Mesothelial cell of epicardium (in vitro differentiated cells): ENCODE data around the gene STARD10. TPM values are rescaled to one million over a fixed set of nuclear protein-coding genes. Genes with fewer than 3 reads are reported as not detected.
"Not testable (repeated sequence)": the region's sequence is repeated elsewhere in the genome, so short reads cannot be mapped to it uniquely, and the experiment has no call there.

Experiments
- DNase-seq, 2 experiments: peaks; one replicate each; pipeline ENCODE4 v3.0.0; 2021; ENCODE audit warnings: low spot score in 2 of 2; ENCODE audit not compliant: unreplicated experiment in 2 of 2
- H3K27ac Mint-ChIP-seq: 2 replicates; pipeline ENCODE4 v1.8.0; 2021; ENCODE audit warnings: mixed read lengths
- H3K27me3 Mint-ChIP-seq: 2 replicates; pipeline ENCODE4 v1.8.0; 2021; ENCODE audit warnings: low read depth, mixed read lengths
- H3K36me3 Mint-ChIP-seq: 2 replicates; pipeline ENCODE4 v1.8.0; 2021; ENCODE audit warnings: mixed read lengths
- H3K4me1 Mint-ChIP-seq: 2 replicates; pipeline ENCODE4 v1.8.0; 2021; ENCODE audit warnings: mixed read lengths
- H3K4me3 Mint-ChIP-seq: 2 replicates; pipeline ENCODE4 v1.8.0; 2021; ENCODE audit warnings: mild to moderate bottlenecking, moderate library complexity, mixed read lengths
- H3K9me3 Mint-ChIP-seq: 2 replicates; pipeline ENCODE4 v1.8.0; 2021; ENCODE audit warnings: mixed read lengths
- total RNA-seq: library from RNA; stranded (reverse); gene quantifications from 3 replicates; pipeline ENCODE4 v1.2.1, GENCODE V29; 2021
- TF ChIP-seq, protein P1 (sequence below): fragments of 200-600 bp; sonication (generic); IDR thresholded peaks from one replicate; pipeline ENCODE4 v1.5.0; 2021; ENCODE audit warnings: antibody characterized with exemption; ENCODE audit not compliant: unreplicated experiment

STARD10 gene
- total RNA-seq, 1 donor from 2014 or later, result 54.9 TPM

DNA sequence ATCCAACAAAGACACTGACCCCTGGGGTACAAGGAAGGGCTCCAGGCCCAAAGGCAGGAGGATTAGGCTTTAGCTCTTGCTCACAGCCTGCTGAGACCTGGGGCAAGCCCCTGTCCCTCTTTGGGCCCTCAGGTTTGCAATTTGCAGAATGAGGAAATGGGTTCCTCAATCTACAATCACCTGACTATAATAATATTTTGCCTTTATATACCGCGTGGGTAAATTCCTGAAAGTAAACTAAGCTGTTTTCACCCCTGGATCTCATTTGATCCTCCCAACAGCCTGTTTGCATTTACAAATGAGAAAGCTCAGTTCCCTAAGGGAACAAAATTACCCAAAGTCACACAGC lies 797 bp downstream of the STARD10 start:
- no peaks in the 10 kb centered on the region for H3K36me3 Mint-ChIP-seq
- TF ChIP-seq, protein P1, sequence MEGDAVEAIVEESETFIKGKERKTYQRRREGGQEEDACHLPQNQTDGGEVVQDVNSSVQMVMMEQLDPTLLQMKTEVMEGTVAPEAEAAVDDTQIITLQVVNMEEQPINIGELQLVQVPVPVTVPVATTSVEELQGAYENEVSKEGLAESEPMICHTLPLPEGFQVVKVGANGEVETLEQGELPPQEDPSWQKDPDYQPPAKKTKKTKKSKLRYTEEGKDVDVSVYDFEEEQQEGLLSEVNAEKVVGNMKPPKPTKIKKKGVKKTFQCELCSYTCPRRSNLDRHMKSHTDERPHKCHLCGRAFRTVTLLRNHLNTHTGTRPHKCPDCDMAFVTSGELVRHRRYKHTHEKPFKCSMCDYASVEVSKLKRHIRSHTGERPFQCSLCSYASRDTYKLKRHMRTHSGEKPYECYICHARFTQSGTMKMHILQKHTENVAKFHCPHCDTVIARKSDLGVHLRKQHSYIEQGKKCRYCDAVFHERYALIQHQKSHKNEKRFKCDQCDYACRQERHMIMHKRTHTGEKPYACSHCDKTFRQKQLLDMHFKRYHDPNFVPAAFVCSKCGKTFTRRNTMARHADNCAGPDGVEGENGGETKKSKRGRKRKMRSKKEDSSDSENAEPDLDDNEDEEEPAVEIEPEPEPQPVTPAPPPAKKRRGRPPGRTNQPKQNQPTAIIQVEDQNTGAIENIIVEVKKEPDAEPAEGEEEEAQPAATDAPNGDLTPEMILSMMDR, result no peak
- H3K27me3 Mint-ChIP-seq, result no peaks in the 10 kb centered on the region
- H3K4me1 Mint-ChIP-seq, result peaks cover 19% of the 10 kb centered on the region
- DNase-seq, result no peak
- H3K9me3 Mint-ChIP-seq, result no peaks in the 10 kb centered on the region
- peak overlapping the region; percentile 97 for H3K4me3 Mint-ChIP-seq
- peak overlapping the region; percentile 99 for H3K27ac Mint-ChIP-seq

DNA sequence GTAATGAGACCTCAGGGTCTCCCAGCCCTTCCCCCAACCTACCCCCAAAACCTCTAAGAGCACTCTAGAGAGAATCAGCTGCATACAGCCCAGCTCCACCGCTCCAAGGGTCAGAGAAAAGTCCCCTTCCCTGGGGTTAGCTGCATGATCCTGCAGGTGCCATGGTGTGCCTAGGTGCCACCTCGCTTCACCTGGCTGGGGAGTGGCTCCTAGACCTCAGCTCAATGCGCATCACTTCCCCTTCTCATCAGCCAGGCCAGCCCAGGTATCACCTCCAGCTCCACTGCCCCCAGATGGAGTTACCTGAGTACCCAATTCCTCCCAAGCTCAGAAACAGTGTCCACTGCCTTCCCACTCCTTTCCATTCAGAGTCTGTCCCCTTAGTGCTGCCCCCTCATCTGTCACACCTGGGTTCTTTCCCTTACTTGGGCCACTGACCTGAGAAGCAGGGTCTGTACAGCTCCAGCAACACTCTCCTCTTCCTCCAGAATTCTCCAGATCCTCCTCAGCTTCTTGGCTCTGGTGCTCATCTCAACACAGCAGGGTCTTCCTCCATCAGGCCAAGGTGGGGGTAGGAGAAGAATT lies 1.3 kb downstream of the STARD10 start:
- H3K27ac Mint-ChIP-seq, result no peak overlapping the region
- peaks cover 22% of the 10 kb centered on the region for H3K4me1 Mint-ChIP-seq
- H3K4me3 Mint-ChIP-seq, result no peak overlapping the region
- TF ChIP-seq, protein P1, result no peak
- H3K27me3 Mint-ChIP-seq, result no peaks in the 10 kb centered on the region
- no peak for DNase-seq
- H3K9me3 Mint-ChIP-seq, result no peaks in the 10 kb centered on the region
- no peaks in the 10 kb centered on the region for H3K36me3 Mint-ChIP-seq

DNA sequence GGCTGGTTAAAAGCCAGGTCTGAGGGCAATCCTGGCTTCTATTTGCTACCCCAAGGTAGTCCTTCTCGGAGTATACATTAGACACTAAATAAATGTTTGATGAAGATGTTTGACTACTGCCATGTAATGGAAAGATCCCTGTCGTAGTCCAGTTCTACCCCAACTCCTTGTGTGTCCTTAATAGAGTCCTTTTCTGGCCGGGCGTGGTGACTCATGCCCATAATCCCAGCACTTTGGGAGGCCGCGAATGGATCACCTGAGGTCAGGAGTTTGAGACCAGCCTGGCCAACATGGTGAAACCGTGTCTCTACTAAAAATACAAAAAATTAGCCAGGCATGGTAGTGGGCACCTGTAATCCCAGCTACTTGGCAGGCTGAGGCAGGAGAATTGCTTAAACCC lies 2.6 kb downstream of the STARD10 start:
- H3K4me1 Mint-ChIP-seq, result peaks cover 24% of the 10 kb centered on the region
- not testable (repeated sequence) for H3K27me3 Mint-ChIP-seq, DNase-seq, H3K36me3 Mint-ChIP-seq, H3K4me3 Mint-ChIP-seq, H3K27ac Mint-ChIP-seq, H3K9me3 Mint-ChIP-seq

DNA sequence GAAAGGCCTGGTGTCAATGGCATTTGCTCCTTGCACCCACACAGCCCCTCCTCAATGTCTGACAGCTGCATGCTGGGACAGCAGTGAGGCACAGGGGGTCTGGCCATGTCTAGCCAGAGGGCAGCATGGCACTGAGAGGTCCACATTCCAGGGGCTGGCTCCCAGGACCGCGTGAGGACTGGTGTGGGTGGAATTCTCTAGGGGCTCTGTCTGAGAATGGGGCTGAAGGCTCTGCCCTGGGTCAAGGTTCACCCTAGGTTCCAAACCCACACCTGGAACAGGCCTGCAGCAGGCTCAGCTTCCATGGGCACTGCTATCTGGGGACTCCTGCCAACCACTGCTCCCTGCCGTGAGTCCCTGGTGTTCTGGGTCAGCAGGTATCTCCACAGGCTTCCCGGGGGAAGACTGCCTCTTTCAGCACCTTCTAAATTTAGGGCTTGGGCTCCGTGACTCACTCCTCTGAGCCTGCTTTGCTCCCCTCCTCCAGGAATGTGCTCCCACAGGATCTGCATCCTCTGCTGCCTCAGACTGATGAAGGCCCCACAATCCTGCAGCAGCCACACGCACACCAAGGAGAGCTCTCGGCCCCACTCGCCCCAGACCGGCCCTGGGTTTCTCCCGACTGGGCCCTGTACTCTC lies 4.2 kb downstream of the STARD10 start:
- no peaks in the 10 kb centered on the region for H3K9me3 Mint-ChIP-seq
- TF ChIP-seq, protein P1, result no peak
- H3K27me3 Mint-ChIP-seq, result no peaks in the 10 kb centered on the region
- no peaks in the 10 kb centered on the region for H3K36me3 Mint-ChIP-seq
- no peak for DNase-seq
- peaks cover 20% of the 10 kb centered on the region for H3K4me1 Mint-ChIP-seq
- no peak overlapping the region for H3K27ac Mint-ChIP-seq
- H3K4me3 Mint-ChIP-seq, result no peak overlapping the region

DNA sequence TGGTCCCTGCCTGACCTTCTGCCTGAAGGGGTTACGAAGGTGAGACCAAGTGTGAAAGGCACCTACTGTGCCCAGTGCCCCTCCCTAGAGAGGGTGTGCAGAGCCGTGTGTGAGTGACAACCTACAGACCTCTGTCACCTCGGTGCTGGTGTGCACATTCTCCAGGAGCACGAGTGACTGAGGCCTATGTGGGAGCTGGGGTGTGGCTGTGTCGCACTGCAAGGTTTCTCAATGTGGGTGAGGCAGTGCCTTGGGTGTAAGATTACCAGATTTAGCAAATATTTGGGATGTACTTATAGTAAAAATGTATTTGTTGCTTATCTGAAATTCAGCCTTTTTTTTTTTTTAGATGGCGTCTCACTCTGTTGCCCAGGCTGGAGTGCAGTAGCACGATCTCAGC lies 5.6 kb downstream of the STARD10 start:
- H3K27ac Mint-ChIP-seq, result no peak overlapping the region

More for the DNA sequence above, 5.6 kb downstream of the STARD10 start:
- no peaks in the 10 kb centered on the region for H3K27me3 Mint-ChIP-seq
- no peaks in the 10 kb centered on the region for H3K9me3 Mint-ChIP-seq
- no peak overlapping the region for H3K4me3 Mint-ChIP-seq
- peaks cover 11% of the 10 kb centered on the region for H3K4me1 Mint-ChIP-seq
- H3K36me3 Mint-ChIP-seq, result no peaks in the 10 kb centered on the region
- TF ChIP-seq, protein P1, result no peak
- no peak for DNase-seq
